ENCODE data around the gene TMEM204.

The TMEM204 gene

DNA sequence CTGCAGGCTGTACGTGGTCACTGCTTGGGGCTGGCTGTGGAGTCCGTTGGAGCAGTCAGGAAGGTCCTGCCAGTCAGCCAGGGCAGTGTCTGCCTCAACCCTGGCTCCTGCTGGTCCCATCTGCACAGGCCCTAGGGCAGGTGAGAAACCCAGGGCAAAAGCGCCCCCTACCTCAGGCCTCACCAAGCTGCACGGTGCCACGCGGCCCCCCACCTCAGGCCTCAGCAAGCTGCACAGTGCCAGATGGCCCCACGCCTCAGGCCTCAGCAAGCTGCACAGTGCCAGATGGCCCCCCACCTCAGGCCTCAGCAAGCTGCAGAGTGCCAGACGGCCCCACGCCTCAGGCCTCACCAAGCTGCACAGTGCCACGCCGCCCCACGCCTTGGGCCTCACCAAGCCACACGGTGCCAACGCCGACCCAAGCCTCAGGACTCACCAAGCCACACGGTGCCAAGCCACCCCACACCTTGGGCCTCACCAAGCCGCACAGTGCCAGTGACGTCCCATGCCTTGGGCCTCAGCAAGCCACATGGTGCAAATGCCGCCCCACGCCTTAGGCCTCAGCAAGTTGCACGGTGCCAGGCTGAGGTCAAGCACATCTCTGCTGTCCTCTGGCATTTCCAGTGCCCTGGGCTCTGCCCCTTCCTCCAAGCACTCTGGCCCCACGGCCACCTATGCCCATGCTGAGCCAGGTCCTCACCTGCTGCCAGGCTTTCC lies 5.5 kb downstream of the TMEM204 start:
- DNase-seq (ENCODE audit: low spot score), result peak; percentile 28

GRCh38 chr16:1539720-1540555 lies 6.5 kb downstream of the TMEM204 start:
- no peak for DNase-seq (ENCODE audit: low spot score)

- no peak for DNase-seq (ENCODE audit: low spot score)
Observed at GRCh38 chr16:1540556-1540855, 7.0 kb downstream of the TMEM204 start.

GRCh38 chr16:1541293-1542165 lies 8.1 kb downstream of the TMEM204 start:
- no peak for DNase-seq (ENCODE audit: low spot score)

- DNase-seq (ENCODE audit: low spot score), result no peak
Observed at GRCh38 chr16:1542166-1542500, 8.7 kb downstream of the TMEM204 start.

GRCh38 chr16:1542533-1542932 lies 9.1 kb downstream of the TMEM204 start:
- DNase-seq (ENCODE audit: low spot score), result no peak

DNA sequence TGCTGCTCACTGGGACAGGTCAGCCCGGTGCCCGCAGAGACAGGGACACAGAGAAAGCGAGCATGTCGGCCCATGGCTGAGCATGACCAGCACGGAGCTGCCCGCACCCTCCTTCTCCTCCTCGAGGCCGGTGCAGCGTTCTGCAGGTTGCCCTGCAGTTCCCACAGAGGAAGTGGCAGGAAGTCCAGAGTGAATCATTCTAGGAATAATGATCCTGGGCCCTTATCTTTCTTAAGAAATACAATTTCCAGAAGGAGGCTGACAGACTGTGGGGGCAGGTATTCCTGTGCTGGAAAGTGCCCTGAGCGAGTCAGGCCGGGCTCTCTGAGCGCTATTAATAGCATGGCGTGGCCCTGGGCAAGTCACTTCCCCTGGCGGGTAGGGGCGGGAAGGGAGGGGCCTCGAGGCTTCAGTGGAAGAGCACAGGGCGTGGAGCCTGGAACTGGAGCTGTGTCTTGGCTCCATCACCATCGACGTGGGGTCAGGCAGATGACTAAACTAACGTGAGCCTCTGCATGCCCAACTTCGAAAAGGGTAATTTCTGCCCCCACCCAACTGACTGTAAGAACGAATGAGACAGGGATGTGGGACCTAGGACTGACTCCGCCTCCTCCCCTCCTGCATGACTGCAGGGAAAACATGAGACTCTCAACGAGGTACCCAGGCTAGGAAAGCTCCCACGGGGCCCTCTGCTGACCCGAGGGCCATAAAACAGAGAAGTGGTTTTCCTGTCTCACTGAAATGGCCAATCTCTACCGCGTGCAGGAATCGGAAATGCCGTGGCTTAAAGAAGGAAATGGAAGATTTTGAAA lies 9.8 kb downstream of the TMEM204 start:
- peak; percentile 53 for DNase-seq (ENCODE audit: low spot score)

GRCh38 chr16:1545044-1546040 lies 11.9 kb downstream of the TMEM204 start:
- DNase-seq (ENCODE audit: low spot score), result no peak

DNA sequence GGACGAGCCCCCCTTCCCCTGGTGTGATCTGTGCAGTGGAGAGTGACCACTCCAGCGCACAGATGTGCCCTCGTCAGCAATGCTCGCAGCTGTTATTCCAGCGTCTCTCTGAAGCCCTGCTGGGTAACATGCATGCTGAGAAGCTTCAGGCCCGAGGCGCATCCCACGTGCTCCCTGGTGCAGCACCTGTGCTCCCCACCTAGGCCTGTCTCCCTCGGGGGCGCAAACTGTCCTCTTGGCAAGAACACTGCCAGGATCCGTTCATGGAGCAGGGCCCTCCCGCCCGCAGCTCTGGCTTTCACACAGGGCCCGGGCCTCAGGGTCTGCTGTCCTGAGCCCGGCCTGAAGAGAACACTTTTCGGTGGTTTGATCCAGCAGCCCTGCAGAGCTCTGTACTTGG lies 13.0 kb downstream of the TMEM204 start:
- DNase-seq (ENCODE audit: low spot score), result no peak

- DNase-seq (ENCODE audit: low spot score), result no peak
Observed at GRCh38 chr16:1548233-1548632, 14.8 kb downstream of the TMEM204 start.

DNA sequence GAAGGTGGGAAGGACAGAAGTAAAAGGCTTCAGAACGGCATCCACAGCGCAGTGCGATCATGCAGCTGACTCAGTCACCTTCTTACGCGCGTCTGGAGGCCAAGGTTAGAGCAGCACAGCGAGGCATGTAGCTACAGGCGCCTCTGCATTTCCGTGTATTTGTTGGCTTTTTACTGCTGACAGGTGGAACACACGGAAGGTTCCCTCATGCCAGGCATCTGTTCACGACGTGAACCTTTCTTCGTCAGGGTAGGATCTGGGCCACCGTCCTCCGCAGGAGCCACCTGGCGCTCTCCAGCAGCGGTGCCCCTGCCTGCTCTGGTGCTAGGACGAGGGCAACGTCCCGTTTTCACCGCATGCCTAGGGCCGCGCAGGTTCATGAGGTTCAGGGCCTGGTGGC lies 15.3 kb downstream of the TMEM204 start:
- no peak for DNase-seq (ENCODE audit: low spot score)

DNA sequence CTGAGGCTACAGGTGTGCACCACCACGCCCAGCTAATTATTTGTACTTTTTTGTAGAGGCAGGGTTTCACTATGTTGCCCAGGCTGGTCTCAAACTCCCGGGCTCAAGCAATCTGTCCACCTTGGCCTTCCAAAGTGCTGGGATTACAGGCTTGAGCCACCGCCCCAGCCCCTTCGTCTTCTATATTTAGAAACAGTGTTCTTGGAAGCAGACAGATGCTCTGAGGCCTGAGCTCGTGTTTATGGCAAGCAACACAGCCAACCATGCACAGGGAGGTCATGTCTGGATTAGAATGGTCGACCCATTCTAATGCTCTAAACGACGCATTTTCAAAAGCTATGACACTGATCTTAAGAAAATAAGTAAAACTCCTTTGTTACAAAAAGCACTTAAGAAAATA lies 16.6 kb downstream of the TMEM204 start:
- no peak for DNase-seq (ENCODE audit: low spot score)

GRCh38 chr16:1550696-1551095 lies 17.2 kb downstream of the TMEM204 start:
- no peak for DNase-seq (ENCODE audit: low spot score)

DNA sequence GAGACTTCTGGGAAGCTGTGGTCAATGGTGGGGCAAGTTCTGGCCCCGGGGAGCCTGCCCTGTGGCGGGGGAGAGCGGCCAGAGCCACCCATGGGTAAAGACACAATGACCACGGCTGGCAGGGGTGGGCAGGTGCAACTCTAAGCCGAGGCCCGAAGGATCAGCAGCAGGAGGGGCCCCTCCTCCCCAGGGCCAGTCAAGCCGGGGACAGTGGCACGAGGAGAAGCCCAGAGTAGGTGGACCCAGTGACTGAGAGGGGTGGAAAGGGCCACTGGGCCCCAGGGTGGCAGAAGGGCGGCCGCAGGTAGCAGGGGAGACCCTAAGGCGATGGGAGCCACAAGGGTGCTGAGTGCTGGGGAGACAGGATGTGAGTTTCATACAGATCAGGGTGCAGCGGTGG lies 17.7 kb downstream of the TMEM204 start:
- no peak for DNase-seq (ENCODE audit: low spot score)

DNA sequence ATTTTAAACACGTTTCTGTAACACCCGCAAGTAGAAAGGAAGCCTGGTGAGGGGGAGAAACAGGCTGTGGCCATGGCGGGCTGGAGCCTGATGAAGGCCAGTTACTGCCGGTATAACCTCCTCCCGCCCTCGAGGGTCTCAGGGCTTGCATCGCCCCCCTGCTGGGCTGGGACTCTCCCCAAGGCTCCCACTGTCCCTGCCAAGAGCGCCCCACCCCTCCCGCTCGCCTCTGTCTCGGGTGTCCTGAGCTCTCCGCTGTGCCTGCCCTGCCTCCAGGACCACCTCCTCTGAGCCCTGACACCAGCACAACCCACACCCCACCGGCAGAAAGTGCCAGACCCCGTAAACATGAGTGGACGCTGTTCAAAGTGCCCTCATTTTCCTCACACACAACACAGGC lies 18.7 kb downstream of the TMEM204 start:
- DNase-seq (ENCODE audit: low spot score), result no peak

GRCh38 chr16:1553946-1554825 lies 20.7 kb downstream of the TMEM204 start:
- no peak for DNase-seq (ENCODE audit: low spot score)

DNA sequence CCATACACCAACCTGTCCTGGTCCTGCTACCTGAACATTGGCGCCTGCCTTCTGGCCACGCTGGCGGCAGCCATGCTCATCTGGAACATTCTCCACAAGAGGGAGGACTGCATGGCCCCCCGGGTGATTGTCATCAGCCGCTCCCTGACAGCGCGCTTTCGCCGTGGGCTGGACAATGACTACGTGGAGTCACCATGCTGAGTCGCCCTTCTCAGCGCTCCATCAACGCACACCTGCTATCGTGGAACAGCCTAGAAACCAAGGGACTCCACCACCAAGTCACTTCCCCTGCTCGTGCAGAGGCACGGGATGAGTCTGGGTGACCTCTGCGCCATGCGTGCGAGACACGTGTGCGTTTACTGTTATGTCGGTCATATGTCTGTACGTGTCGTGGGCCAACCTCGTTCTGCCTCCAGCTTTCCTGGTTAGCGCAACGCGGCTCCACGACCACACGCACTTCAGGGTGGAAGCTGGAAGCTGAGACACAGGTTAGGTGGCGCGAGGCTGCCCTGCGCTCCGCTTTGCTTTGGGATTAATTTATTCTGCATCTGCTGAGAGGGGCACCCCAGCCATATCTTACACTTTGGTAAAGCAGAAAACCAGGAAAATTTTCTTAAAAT lies 21.5 kb downstream of the TMEM204 start:
- DNase-seq (ENCODE audit: low spot score), result no peak

GRCh38 chr16:1556254-1556653 lies 22.8 kb downstream of the TMEM204 start:
- DNase-seq (ENCODE audit: low spot score), result no peak

DNA sequence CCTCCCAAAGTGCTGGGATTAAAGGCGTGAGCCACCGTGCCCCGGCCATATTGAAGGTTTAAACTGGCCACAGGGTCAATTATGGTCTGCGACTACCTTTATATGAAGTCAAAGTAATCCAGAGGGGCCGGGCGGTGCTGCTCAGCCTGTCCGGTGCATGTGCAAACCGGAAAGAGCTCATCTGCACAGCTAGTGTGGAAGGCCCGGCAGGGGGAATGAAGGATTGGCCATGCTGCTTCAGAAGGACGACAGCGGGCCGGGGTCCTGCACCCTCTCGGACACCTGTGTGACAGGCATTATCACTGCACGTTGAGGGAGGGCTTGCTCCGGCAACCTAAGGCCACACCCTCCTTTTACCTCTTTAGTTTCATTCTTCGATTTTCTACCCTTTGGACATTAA lies 23.6 kb downstream of the TMEM204 start:
- DNase-seq (ENCODE audit: low spot score), result no peak

Data from CD4-positive, alpha-beta T cell treated with Interleukin-15 for 4 hours (primary cell).